AG10803 (cell line): ENCODE measurements around the gene GK.
"Not testable (repeated sequence)": the region's sequence is repeated elsewhere in the genome, so short reads cannot be mapped to it uniquely, and the experiment has no call there.

Experiments used
- DNase-seq: peaks from one replicate; pipeline ENCODE4 v3.0.0; 2010; ENCODE audit warnings: low read depth
- H3K4me3 ChIP-seq: 2 replicates; pipeline ENCODE4 v1.5.1; 2011; ENCODE audit warnings: mild to moderate bottlenecking, low read length, control low read depth
- CTCF ChIP-seq: conservative IDR thresholded peaks from 2 replicates; pipeline ENCODE4 v1.5.1; 2011; ENCODE audit warnings: mild to moderate bottlenecking, low read length, control low read depth, inconsistent platforms

GK gene

GRCh38 chrX:30620125-30620524, 33.1 kb upstream of the GK start:
- H3K4me3 ChIP-seq, result no peak overlapping the region
- no peak for TF ChIP-seq CTCF
- DNase-seq, result no peak

DNA sequence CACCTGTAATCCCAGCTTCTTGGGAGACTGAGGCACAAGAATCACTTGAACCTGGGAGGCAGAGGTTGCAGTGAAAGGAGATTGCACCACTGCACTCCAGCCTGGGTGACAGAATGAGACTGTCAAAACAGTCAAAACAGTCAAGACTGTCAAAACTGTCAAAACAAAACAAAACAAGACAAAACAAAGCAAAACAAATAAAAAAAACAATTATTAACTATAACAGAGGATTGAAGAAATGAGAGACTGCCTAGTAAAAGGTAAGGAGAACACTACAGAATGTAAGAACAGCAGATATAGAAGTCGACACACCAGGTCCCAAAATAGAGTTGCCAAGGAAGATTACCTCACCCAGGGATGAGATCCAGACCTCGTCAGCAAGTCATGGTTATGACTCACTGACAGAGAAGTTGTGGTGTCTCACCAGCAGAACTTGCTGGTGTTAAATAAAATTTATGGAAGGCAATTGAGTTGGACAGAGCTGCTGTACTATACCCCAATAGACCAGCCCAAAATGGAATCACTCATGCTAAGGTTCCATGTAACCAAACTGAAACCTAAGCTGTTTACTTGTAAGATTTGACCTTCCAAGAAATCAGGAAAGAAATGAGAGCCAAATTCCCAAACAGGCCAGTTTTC, 32.1 kb upstream of the GK start:
- H3K4me3 ChIP-seq, result no peak overlapping the region
- peak; percentile 88 for DNase-seq
- TF ChIP-seq CTCF, result no peak

- H3K4me3 ChIP-seq, result no peak overlapping the region
- DNase-seq, result no peak
- TF ChIP-seq CTCF, result no peak
Measured at GRCh38 chrX:30622361-30622760, 30.9 kb upstream of the GK start.

DNA sequence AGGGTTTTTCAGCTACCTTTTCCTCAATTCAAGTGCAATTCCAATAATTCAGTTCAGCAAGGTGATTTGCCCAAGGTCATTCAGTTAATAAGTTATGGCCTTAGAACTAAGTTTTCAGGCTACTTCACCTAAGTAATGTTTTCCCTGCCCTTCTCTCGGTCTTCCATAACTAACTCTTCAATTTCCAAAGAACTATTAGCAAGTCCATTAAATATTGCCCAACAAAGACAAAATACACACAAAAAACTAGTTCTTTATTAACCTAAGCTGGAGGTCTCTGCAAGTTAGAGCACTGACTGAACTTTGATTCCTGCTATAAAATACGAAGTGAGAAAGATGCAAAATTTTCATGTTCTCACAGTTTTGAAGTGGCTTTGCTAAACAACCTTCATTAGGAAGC, 26.8 kb upstream of the GK start:
- TF ChIP-seq CTCF, result no peak
- DNase-seq, result no peak
- H3K4me3 ChIP-seq, result no peak overlapping the region

DNA sequence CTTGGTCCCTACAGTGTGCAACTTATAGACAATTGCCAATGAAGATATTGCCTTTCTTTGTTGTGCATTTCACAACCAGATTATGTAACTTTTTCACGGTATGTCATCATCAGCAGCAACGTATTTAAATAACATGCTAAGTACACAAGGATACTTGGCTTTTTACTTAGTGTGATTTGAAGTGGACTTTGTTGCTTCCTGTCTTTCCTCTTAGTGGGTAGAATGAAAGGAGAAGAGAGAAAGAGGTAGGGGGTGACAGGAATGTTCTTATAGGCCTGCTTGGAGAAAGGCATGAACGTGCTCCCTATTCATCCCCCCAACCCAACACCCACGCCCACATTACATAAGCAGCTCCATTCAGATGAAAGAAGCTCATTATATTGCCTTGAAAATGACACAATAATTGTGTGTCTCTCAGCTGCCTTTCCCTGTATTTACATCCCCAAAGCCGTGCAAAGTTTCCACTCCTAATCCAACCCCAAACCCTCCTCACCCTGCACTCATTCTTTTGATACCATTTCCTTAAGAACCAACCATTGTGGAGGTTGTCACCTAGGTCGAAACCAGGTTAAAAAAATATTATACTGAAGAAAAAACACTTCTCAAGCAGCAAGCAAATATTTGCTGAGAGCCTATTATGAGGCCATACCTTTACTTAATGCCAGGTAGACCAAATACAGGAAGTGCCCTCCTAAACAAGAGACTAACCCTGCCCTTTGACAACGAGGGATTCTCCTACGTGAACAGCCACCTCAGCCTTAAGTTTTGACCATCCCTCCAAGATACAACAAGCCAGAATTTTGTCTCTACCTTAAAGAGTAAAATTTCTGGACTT, 25.2 kb upstream of the GK start:
- no peak for TF ChIP-seq CTCF
- no peak for DNase-seq
- H3K4me3 ChIP-seq, result no peak overlapping the region

DNA sequence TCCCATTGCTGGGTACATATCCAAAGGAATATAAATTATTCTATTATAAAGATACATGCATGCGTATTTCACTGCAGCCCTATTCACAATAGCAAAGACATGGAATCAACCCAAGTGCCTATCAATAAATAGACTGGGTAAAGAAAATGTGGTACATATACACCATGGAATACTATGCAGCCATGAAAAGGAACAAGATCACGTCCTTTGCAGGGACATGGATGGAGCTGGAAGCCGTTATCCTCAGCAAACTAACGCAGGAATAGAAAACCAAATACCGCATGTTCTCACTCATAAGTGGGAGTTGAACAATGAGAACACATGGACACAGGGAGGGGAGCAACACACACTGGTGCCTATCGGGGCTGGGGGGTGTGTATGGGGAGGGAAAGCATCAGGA, 19.2 kb upstream of the GK start:
- not testable (repeated sequence) for DNase-seq, H3K4me3 ChIP-seq

GRCh38 chrX:30635630-30636029, 17.6 kb upstream of the GK start:
- no peak for DNase-seq
- peak; percentile 51 for TF ChIP-seq CTCF

More at GRCh38 chrX:30635630-30636029, 17.6 kb upstream of the GK start:
- H3K4me3 ChIP-seq, result no peak overlapping the region
